Glutamatergic neuron (in vitro differentiated cells): Measurements from ENCODE around the gene RTCB. TPM values are rescaled to one million over a fixed set of nuclear protein-coding genes. Genes with fewer than 3 reads are reported as not detected.

Source experiments
- DNase-seq: peaks from one replicate; pipeline ENCODE4 v3.0.0; 2022
- H3K27ac Mint-ChIP-seq: one replicate; pipeline ENCODE4 v1.8.0; 2020; ENCODE audit warnings: mild to moderate bottlenecking, mixed read lengths, inconsistent platforms; ENCODE audit not compliant: unreplicated experiment
- H3K27me3 Mint-ChIP-seq: one replicate; pipeline ENCODE4 v1.8.0; 2020; ENCODE audit warnings: mild to moderate bottlenecking, moderate library complexity, mixed read lengths, inconsistent platforms; ENCODE audit not compliant: unreplicated experiment
- H3K36me3 Mint-ChIP-seq: one replicate; pipeline ENCODE4 v1.8.0; 2020; ENCODE audit warnings: mild to moderate bottlenecking, mixed read lengths, inconsistent platforms; ENCODE audit not compliant: unreplicated experiment
- H3K4me1 Mint-ChIP-seq: one replicate; pipeline ENCODE4 v1.8.0; 2020; ENCODE audit warnings: mild to moderate bottlenecking, low read depth, mixed read lengths, inconsistent platforms; ENCODE audit not compliant: unreplicated experiment
- H3K4me3 Mint-ChIP-seq: one replicate; pipeline ENCODE4 v1.8.0; 2020; ENCODE audit warnings: mild to moderate bottlenecking, mixed read lengths, inconsistent platforms; ENCODE audit not compliant: unreplicated experiment
- H3K9me3 Mint-ChIP-seq: one replicate; pipeline ENCODE4 v1.8.0; 2020; ENCODE audit warnings: mild to moderate bottlenecking, moderate library complexity, mixed read lengths, inconsistent platforms; ENCODE audit not compliant: unreplicated experiment
- total RNA-seq: library from RNA; stranded (reverse); fragmentation: NEBNext Ultra II Directional; extraction: Animal tissue kit (Norgen Biotek cat#: 25700); gene quantifications from one replicate; pipeline ENCODE4 v1.2.1, GENCODE V29; 2021; ENCODE audit not compliant: unreplicated experiment
- TF ChIP-seq, protein P1 (sequence below): fragments of 200-600 bp; sonication (generic); IDR thresholded peaks from one replicate; pipeline ENCODE4 v1.5.0; 2021; ENCODE audit not compliant: partially characterized antibody, unreplicated experiment

RTCB gene
- total RNA-seq, 1 donor from 2014 or later = 87.6 TPM

DNA sequence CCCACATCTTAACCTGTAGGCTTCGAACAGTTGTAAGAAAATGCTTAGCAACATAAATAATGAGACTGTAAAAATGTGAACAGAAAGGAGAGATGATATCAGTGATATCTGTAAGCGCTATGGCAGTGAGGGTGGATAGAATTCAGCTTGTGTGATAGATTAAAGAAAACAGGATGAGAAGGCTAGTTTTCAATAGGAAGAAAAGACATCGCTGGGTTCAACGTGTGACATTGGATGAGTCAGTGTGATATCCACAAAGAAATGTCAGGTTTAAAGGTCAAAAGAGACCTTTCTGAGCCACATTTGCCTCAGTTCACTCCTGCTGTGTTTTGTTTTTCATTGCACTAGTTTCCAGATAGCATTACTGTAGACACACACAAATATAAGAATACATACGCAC, 68.1 kb downstream of the RTCB start:
- TF ChIP-seq, protein P1, sequence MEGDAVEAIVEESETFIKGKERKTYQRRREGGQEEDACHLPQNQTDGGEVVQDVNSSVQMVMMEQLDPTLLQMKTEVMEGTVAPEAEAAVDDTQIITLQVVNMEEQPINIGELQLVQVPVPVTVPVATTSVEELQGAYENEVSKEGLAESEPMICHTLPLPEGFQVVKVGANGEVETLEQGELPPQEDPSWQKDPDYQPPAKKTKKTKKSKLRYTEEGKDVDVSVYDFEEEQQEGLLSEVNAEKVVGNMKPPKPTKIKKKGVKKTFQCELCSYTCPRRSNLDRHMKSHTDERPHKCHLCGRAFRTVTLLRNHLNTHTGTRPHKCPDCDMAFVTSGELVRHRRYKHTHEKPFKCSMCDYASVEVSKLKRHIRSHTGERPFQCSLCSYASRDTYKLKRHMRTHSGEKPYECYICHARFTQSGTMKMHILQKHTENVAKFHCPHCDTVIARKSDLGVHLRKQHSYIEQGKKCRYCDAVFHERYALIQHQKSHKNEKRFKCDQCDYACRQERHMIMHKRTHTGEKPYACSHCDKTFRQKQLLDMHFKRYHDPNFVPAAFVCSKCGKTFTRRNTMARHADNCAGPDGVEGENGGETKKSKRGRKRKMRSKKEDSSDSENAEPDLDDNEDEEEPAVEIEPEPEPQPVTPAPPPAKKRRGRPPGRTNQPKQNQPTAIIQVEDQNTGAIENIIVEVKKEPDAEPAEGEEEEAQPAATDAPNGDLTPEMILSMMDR = no peak
- Mint-ChIP-seq H3K27me3 (peaks cover 6% of the 10 kb centered on the region), H3K4me3 (no peak overlapping the region), H3K4me1 (peaks cover 8% of the 10 kb centered on the region), H3K9me3 (peaks cover 2% of the 10 kb centered on the region), H3K27ac (no peak overlapping the region), H3K36me3 (no peaks in the 10 kb centered on the region)
- DNase-seq = no peak

DNA sequence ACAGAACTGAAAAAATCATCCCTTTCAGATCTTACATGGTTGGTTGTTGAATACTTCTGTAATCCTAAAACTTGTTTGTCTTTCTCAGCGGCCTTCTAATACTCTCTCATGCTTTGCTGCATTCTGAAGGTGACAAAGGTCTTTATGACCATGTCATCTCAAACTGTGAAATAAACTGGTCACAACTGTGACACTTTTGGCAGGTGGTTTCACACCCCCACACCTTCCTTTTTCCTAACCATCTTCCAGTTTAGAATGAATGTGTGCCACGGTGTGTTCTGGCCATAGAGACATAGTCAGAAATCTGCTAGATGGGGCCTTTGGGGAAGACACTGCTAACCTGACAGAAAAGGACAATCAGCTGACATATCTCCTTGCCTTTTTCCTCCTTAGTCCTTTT, 69.1 kb downstream of the RTCB start:
- no peak overlapping the region for H3K4me3 Mint-ChIP-seq
- H3K36me3 Mint-ChIP-seq = no peaks in the 10 kb centered on the region
- H3K4me1 Mint-ChIP-seq = peaks cover 8% of the 10 kb centered on the region
- H3K27ac Mint-ChIP-seq = no peak overlapping the region
- peaks cover 2% of the 10 kb centered on the region for H3K9me3 Mint-ChIP-seq
- TF ChIP-seq, protein P1 = no peak
- peaks cover 6% of the 10 kb centered on the region for H3K27me3 Mint-ChIP-seq
- no peak for DNase-seq

DNA sequence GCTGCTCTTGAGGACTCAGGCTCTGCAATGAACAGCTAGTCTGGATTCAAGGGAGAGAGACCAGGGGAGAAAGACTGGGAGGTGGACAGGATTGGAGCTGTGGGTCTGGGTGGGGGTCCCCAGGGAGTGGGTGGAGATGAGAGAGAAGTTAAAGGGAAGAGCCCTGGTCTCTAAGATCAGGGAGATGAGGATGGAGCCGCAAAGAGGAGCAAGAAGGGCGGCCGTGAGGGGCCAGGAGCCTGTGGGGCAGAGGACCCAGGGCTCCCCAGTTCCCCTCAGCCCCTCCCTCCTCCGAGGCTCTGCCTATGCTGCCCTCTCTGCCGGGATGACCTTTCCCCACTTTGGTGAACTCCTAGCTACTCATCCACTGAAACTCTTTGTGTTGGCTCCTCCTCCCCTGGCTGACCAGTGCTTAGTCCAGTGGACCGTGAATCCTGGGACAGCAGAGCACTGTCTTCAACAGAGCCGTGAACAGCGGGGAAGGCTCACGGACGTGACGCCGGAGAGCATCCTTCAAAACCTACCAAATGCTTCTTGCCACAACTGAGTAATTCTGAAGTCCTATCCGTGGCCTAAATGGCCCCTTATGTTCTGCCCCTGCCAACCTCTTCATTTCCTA, 70.8 kb downstream of the RTCB start:
- H3K36me3 Mint-ChIP-seq = no peaks in the 10 kb centered on the region
- TF ChIP-seq, protein P1 = no peak
- peaks cover 2% of the 10 kb centered on the region for H3K9me3 Mint-ChIP-seq
- H3K27ac Mint-ChIP-seq = no peak overlapping the region
- no peak for DNase-seq
- H3K4me3 Mint-ChIP-seq = no peak overlapping the region
- H3K27me3 Mint-ChIP-seq = peaks cover 6% of the 10 kb centered on the region
- peaks cover 18% of the 10 kb centered on the region for H3K4me1 Mint-ChIP-seq

DNA sequence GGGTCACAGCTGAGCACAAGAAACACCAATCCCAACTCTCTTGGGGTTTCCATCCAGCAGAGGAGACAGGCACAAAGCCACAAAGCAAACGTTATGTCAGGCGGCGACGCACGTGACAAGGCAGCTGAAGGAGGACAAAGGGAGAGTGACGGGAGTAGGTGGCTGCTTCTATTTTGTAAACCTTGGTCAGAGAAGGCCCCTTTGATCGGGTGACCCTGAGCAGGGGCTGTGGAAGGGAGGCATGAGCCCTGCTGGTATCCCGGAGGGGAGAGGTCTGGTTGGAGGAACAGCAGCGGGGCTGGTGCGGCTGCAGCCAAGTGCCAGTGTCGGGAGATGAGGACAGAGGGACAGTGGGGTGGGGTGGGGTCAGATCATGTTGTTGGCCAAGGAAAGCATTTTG, 71.6 kb downstream of the RTCB start:
- Mint-ChIP-seq H3K4me3 (no peak overlapping the region), H3K27me3 (peaks cover 6% of the 10 kb centered on the region), H3K27ac (no peak overlapping the region), H3K9me3 (peaks cover 2% of the 10 kb centered on the region), H3K36me3 (no peaks in the 10 kb centered on the region), H3K4me1 (peaks cover 18% of the 10 kb centered on the region)
- no peak for DNase-seq
- TF ChIP-seq, protein P1 = no peak

DNA sequence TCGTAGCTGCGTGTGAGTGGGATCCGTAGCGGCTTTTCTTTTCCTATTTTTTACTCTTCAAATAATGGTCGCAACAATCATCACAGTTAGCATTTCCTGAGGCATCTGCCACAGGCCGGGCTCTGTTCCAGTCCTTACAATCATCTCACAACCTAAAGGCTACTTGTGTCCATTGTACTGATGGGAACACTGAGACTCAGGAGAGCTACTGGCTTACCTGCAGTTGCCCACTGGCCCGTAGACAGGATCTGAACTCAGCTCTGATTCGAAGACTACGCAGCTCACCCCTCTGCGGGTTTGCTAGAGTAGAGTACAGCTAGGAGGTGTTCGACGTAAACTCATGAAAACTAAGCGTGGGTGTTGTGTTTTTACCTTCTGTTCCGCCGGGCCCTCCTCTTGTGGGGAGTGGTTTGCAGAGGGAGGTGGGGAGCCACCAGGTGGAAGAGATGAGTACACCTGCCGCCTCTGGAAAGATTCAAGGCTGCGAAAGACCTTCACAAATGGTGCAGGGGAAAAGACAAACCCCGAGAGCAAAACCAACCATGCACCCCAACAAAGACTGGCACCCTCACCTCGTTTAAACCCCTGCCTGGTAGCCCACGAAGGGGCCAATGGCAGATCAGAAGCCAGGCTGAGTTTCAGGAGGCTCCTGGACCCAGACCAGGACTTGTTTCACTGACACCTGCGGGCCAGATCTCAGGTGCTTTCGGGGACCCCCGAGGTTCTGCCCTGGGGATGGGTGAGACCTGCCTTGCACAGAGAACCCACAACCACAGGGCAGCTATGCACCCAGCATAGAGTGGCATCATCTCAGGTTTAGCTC, 72.6 kb downstream of the RTCB start:
- peaks cover 18% of the 10 kb centered on the region for H3K4me1 Mint-ChIP-seq
- peaks cover 2% of the 10 kb centered on the region for H3K9me3 Mint-ChIP-seq
- no peak overlapping the region for H3K27ac Mint-ChIP-seq
- peaks cover 11% of the 10 kb centered on the region for H3K27me3 Mint-ChIP-seq
- no peak overlapping the region for H3K4me3 Mint-ChIP-seq
- no peaks in the 10 kb centered on the region for H3K36me3 Mint-ChIP-seq
- DNase-seq = no peak
- TF ChIP-seq, protein P1 = no peak
